Measurements from ENCODE around the gene KCNN1.

KCNN1 gene

DNA sequence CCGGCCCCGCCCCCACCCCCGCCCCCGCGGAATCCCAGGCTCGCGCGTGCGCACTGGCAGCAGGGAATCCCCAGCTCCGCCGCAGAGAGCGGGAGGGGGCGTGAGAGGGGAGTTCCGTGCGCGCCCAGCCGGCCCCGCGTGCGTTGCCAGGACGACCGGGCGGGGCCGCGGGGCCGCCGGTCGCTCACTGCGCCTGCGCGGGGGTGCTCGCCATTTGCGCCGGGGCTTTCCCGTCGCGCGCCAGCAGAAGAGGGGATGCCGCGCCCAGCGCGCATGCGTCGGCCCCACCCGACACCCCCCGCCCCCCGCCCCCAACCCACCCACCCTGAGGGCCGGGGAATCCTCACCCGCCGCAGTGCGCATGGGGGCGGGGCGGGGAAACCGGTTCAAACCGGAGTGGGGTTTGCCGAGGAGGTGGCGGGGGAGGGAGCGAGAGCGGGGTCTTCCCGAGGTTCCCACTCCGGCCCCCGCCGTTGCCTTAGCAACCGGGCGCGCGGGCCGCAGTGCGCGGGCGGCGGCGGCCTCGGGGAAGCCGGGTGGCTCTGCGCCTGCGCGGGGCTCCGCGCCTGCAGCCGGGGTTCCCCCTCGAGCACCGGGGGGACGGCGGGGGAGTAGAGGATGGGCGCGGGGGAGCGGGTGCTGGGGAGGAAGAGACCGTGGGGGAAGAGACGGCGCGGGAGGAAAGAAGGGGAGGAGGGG lies 18.9 kb upstream of the KCNN1 start:
- DNase-seq: peak; percentile 94

DNA sequence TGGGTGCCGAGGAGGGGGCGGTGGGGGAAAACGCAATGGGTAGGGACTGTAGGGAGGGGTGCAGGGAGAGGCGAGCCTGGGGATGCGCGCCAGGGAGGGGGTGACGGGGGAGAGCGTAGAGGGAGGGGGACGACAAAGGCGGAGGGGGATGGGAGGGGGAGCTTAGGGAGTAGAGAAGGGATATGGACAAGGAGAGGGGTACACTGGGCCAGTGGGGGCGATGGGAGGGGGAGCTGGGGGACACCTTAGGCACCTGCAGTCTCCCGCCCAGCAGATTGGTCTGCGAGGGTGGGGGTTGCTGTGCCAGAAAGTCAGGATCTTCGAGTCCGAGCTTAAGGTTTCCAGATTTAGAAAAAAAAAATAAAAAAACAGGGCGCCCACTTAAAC lies 18.4 kb upstream of the KCNN1 start:
- DNase-seq: no peak

DNA sequence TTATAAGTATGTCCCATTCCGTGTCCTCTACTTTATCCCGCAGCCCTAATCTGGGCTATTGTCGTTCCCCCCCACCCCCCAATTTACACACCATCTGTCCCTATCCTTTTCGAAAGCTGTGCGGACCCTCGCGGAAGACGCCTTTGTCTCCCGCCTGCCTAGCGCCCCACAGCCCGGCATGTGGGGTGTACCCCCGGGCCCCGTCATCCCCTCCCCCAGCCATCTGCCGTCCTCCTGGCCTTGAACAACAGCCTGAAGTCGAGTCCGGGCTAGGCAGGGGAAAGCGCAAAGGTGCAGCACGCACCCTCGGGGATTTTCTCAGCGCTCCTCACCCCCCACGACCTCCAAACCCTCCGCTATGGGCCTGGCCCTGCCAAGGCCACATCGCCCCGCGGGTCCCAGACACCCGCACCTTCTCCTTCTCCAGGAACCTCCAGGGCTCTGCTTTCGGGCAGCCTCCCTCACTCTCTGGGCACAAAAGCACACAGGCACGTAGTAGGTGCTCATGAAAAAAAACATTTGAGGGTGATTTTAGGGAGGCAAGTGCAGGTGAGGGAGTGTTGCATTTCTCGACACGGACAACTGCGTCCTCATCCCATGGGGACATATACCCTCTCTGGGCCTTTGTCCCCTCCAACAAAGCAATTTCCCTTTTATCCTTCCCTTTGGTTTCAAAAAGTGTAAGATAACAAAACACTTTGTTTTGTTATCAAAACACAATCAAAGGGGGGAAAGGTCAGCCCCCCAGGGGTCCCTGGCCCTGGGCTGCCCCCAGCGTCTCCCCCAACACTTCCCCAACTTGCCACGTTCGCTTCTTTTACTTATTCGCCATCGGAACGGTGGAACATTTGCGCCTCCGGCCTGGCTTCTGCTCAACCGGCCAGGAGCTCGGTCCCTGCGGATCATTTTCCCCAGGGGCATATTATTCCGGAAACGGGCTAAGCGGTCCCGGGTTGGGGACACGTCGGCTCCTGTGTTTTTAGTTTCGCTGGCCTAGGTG lies 17.7 kb upstream of the KCNN1 start:
- no peak for DNase-seq

DNA sequence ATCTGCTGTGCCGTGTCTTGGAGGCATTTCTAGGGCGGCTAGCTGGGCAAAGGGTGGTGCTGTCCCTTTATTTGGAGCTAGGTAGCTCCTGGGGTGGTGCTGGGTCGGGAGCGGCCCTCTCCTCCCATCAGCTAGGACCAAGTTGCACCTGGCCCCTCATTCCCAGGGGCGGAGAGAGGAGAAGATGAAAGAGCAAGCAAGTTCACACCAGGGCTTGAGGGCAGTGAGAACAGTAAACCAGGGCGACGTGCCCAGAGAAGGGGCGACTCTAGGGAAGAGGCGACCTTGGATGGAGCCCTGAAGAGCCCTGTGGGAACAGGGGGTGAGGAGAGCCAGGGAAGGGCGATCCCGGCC lies 17.0 kb upstream of the KCNN1 start:
- no peak for DNase-seq

DNA sequence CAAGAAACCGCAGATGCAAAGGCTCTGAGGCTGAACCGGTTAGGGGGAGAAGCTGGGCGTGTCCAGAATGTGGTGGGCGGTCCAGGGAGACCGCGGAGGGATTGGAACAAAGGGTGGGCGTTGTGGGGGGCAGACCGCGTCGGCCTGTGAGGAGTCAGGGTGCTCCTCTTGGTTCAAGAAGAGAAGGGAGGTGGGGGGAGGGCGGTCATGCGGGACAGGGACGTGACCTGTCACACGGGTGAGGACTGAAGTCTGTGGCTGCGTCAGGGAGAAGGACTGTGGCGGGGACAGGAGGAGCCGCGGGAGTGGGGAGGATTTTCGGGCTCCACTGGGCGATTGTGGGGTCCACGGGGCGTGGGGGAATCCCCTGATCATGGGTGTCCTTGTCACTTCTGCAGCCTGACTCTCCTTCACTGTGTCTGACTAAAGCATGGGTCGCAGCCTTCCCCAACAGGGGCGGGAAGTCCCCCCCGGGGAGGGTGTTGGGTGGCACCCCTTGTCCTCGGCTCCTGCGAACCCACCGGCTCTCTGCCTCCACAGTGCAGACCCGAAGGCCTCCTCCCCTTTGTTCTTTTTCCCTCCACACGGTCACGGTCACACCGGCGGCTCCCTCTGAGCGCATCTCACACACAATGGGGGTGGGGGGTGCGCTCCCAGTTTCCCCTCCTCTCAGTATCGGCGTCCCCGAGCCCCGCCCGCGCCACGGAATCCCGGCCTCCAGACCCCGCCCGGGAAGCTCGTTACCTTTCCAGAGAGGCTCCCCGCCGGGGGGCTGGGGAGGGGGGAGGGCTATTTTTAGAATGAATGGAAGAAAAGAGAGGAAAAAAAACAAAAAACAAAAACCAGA lies 16.4 kb upstream of the KCNN1 start:
- no peak for DNase-seq

DNA sequence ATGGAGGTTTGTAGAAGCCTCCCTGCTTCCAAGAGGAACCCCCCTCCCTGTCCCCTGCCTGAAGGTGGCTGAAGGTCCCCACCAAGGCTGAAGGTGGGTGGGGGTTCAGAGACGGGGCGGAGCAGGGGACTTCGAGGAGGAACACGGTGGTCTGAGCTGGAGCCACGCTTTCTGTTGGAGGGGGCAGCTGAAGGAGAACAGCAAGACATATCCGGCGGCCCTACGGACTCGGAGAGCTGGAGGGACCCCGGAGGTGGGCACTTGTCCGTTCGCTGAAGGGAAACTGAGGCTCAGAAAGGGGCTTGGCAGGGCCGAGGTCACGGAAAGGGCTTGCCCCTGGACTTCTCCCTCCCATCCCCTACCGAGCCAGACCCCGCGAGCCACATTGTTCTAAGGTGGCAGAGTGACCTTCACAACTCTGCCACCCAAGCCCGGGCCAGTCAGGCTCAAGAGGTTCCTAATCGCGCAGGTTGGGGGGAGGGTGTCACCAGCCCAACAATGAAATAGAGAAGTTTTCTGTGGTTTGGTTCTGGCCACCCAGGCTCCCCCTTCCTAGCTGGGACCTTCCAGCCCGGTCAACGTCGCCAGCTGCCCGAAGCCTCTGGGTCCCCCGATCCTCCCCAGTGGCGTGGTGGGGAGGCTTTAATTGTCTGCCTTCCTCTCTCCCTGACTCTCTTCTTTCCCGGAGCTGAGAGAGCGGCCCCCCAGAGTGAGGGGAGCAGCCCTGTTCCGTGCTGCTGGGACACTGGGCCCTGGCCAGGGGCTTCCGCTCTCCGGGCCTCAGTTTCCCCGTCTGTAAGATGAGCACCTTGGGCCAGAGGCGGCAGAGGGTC lies 15.5 kb upstream of the KCNN1 start:
- DNase-seq: no peak

DNA sequence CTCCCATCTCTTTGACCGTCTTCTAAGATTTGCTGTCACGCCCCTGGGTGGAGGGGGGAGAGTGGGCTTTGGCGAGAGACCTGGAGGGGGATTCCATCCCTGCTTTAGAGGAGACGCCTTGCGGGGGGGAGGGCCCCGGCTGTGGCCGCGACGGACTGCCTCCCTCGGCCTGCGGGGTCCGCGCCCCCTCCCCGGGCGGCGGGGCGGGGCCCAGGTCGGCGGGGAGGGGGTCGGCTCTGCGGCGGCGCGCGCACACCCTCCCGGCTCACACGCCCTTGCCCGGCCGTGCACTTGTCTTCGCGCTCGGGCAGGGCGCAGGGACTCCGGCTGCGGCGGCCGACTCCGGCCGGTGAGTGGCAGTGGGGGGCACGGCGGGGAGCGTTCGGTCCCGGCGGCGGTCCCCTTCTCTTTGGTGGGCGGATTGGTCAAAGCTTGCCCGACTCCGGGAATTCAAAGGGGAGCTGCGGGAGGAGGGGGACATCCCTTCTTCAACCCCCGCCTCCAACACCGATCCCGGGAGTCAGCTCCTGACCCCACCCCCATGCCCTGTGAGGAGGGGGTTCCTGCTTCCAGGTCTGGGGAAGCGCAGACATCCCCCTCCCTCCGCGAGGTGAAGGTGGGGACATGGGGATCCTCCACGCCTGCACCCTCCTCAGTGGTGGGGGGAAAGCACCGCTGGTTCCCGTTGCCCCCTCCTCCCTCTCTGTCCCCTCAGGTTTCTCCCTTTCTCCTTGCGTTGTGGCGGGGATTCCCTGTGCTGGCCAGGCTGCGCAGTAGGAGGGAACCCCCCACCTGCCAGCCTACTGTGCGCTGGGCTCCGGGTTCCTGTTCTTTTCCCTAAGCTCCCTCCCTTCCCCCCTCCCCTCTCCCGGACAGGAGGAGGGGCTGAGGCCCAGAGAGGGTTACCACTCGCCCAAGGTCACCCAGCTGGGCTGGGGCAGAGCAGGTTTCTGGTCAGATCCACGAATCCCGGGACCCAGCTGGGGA lies 14.6 kb upstream of the KCNN1 start:
- DNase-seq: no peak

DNA sequence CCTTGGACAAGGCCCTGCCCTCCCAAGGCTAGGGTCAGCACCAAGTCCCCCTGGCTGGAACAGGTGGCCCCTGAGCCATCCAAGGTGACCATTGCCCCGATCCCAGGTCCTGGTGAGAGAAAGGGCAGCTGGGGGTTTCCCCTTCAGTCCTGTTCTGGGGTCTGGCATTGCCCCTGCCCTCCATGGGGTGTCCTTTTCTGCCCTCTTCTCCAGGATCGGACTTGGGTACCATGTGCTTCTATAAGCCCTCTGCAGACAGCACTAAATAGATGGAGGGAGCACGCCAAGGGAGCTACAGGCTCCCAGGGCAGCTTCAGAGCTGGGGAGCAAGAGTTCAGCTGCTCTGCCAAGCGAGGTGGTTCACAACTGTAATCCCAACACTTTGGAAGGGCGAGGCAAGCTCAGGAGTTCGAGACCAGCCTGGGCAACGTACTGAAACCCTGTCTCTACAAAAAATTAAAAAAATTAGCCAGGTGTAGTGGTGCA lies 13.5 kb upstream of the KCNN1 start:
- no peak for DNase-seq

DNA sequence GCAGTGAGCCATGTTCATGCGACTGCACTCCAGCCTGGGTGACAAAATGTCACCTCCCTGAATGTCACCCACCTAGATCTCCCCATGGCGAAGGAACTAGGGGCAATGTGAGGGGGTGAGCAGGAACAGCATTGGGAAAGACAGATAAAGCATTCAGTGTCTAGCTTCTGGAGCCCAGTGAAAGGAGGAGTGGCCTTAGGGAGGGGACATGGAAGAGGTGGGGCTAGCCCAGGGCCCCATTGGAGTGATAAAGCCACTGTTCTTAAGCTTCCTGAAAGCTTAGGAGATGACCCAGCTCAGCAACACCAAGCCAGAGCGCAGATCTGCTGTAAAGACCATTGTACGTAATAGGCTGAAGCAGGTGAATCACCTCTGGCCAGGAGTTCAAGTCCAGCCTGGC lies 13.0 kb upstream of the KCNN1 start:
- DNase-seq: no peak

DNA sequence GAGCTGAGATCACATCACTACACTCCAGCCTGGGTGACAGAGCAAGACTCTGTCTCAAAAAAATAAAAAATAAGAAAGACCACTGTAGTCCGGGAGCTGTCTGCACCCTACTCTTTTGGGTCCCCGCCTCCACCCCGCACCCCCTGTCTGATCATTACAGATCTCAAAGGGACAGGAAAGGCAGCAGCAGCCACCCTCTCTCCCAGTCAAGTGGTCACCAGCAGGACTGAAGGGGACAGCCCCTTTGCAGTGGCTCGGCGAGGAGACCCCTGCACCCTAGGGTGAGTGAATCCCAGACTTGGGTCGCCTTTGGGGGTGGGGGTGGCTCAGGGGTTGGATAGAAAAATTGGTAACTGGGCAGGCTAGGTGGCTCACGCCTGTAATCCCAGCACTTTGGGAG lies 12.5 kb upstream of the KCNN1 start:
- DNase-seq: no peak

DNA sequence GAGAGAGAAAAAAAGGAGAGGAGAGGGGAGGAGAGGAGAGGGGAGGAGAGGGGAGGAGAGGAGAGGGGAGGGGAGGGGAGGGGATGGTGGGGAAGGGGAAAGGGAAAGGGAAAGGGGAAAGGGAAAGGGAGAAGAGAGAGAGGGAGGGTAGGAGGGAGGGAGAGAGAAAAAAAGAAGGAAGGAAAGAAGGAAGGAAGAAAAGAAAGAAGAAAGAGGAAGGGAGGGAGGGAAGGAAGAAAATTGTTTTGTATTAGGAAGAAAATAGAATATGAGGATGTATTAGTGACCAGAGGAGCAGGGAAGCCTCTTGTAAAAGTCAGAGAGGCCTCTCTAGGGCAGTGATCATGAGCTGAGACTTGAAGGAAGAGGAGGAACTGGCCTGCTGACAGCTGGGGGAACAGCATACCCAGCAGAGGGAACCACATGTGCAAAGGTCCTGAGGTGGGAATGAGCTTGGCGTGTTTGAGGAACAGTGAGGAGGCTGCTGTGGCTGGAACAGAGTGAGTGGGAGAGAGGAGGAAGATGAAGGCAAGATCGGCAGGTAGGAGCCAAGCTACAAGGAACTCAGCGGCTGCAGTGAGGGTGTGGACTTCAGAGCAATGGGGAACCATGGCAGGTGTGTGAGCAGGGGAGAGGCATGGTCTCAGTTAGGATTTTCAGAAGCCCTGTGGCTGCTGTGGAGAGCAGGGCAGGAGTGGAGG lies 9.6 kb upstream of the KCNN1 start:
- no peak for DNase-seq

DNA sequence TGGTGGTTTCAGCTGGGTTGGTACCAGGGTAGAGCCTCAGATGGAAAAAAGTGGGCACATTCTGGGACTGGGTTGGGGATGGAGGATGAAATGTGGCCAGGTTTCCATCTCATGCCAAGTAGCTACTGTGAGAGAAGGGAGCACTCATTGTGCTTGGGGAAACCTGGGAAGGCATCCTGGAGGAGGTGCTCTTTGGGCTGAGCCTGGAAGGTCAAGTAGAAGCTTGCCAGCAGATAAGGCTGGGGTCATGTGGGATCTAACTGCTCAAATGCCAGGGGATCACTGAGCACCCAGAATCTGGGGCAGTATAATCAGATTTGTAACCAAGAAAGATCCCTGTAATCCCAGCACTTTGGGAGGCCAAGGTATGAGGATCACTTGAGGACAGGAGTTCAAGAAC lies 9.0 kb upstream of the KCNN1 start:
- no peak for DNase-seq

DNA sequence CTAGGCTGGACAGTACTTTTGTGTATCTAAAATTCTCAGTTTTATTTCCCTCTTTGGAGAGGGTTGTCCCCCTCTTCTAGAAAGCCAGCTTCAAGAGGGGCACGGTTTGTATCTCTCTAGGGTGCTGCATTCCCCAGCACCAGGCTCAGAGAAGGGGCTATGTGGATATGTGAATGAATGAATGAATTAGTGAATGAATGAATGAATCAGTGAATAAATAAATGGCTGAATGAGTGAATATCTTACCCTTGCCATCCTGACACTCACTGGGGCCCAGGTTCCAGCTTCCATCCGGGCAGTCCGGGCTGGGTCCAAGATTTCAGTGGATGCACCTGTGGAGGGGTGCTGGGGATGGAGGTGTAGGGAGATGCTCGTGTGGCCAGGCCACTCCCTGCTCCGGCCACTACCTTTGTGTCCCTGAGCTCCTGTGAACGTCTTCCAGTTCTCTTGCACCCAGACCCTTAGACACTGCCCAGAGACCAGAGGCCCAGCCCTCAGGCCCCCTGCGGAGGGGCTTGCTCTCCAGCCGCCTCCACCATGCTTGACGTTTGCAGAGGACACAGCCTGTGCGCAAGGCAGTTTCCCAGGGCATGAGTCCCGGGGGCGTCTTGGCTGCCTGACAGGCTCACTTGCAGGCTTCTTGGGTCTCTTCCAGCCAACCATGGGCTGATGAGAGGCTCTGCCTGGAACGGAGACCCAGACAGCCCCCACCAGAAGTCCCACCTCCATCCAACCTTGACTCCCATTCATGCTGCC lies 2.8 kb upstream of the KCNN1 start:
- no peak for DNase-seq

DNA sequence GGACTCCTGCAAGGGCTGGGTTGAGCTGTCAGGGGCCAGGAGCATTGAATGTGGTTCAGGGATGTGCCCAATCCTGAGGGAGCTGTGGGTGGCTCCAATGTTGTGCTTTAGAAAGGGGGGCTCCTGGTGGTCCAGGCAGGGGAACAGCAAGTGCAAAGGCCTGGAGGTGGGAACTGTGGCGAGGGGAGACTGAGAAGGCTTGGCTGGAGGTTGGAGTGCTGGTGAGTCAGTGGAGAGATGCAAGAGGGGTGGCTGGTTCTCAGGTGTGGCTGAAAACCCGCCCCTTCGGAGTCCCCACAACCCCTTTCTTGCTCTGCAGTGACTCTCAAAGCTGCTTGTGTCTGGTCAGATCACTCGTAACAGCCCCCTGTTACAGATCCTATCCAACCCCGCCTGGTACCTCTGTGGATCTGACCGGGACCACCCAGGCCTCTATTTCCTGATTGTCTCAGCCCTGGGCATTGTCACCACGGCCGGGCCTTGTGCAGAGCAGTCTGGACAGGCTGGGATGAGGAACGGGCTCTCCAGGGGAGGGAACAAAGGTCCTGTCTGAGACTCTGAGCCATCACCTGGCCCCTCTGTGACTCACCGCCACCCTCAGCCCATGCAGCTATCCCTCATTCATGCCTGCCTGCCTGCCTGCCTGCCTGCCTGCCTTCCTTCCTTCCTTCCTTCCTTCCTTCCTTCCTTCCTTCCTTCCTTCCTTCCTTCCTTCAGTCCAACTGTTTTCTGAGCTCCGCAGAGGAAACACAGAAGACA lies 1.4 kb upstream of the KCNN1 start:
- no peak for DNase-seq

DNA sequence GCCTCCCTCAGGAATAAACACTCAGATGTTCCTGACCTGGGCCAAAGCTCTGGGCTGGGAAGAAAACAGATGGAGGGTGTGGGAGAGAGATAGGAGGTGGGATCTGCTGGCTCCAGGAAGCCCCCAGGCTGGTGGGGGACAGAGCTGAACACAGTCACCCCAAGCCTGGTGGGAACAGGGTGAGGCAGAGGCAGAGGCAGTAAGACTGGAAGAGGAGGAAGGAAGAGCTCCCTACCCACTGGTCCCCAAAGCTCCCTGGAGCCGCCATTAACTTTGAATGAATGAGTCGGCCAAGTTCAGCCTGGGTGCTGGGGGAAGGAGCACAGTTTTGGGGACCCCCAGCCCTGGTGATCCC lies 801 bp upstream of the KCNN1 start:
- no peak for DNase-seq

DNA sequence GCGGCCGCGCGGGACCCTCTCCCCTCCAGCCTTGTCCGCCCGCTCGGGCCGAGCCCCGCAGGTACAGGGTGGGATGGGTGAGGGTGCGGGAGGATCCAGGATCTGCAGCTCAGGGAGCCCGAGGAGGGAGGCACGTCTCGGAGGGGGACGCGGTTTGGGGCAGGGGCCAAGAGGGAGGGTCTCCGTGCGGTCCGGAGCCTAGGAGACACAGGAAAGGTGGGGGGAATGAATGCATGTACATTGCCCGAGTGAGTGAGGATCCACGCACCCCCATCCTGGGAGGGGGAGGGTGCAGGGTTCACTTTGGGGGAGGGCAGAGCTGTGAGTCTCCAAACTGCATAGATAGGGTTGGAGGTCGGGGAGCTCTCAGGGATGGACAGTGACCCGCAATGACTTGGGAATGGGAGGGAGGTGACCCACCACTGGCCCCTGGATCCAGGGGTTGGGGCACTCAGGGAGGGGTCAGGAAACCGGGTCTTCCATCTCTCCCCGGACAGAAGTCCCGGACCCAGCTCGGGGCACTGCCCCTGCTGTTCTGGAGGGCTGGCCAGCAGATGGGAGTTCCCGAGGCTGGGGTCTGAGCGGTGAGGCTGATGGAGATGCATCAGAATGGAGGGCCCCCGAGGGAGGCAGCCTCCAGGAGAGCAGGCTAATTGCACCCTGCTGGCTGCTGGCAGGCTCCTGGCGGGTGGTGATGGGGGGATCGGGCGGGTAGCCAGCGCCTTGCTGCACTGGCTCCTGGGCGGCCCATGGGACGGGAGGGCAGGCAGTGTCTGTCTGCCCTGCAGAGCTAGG lies 547 bp downstream of the KCNN1 start:
- DNase-seq: no peak

DNA sequence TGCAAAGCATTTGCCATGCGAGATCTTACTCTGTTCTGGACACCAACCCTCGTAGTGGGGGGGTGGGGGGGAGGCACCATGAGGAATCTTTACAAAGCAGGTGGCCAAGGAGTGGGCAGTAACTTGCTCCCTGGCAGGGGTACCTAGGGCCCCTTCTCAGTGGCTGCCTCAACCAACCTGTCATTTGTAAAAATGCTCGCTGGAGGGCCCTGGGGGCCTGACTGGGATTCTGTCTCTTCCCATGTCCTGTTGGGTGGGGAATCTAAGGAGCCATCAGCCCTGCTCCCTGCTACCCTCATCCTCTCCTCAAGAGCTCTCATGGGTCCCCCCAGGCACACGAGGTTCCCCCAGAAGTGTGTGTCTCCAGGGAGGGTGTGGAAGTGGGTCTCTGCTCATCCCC lies 1.5 kb downstream of the KCNN1 start:
- DNase-seq: no peak
